HepG2 (cell line): ENCODE measurements around the gene GGNBP2. TPM values are rescaled to one million over a fixed set of nuclear protein-coding genes. Genes with fewer than 3 reads are reported as not detected.

Experiments
- ATAC-seq: fragments of 200-7000 bp; cut with Tn5 transposase; 3 replicates; pipeline ENCODE4 v1.9.1; 2020; ENCODE audit warnings: mild to moderate bottlenecking, moderate library complexity
- BruUV-seq: library from RNA; stranded (reverse); fragments of 400-500 nt; replicated peaks from 2 replicates; lab custom pipeline; 2021; lab: Mats Ljungman, UMichigan
- CTCF ChIA-PET: fragments of 300-600 bp; formaldehyde crosslinking; extraction: SDS; loops from one replicate; lab custom pipeline; 2021; ENCODE audit warnings: low total read pairs, inconsistent platforms, low intra/inter-chr PET ratio; lab: Yijun Ruan, JAX
- POLR2A ChIA-PET: fragments of 350-600 bp; sonication (Branson Sonifier 250); formaldehyde crosslinking; loops from one replicate; lab custom pipeline; 2020; ENCODE audit warnings: antibody characterized with exemption, inconsistent platforms; lab: Yijun Ruan, JAX
- DNase-seq: peaks from one replicate; pipeline ENCODE4 v3.0.0-alpha.2; 2015; ENCODE audit warnings: low spot score
- FAIRE-seq: peaks from 3 replicates; lab custom pipeline; 2011; peaks lifted over from hg19 to GRCh38; lab: Jason Lieb, UNC
- H2AFZ ChIP-seq: one replicate; pipeline ENCODE4 v1.6.1; 2011; ENCODE audit warnings: low read length, inconsistent platforms
- H3K27ac ChIP-seq: fragments of 300-600 bp; 3 replicates; pipeline ENCODE4 v1.8.0; 2011; ENCODE audit warnings: mixed run types, mild to moderate bottlenecking, mixed read lengths, low read length, inconsistent platforms; ENCODE audit not compliant: insufficient read depth; ENCODE audit errors: extremely low read length
- H3K27me3 ChIP-seq, 2 experiments: fragments of 200-600 bp in 1 of 2; 2 replicates in 1 of 2; 3 replicates in 1 of 2; pipeline versions ENCODE4 v1.6.0 to v1.8.0; 2011; ENCODE audit warnings: low read length in 2 of 2, mild to moderate bottlenecking in 2 of 2, moderate library complexity in 2 of 2, inconsistent platforms in 1 of 2; ENCODE audit not compliant: insufficient read depth in 2 of 2, control insufficient read depth in 1 of 2
- H3K36me3 ChIP-seq, 2 experiments: fragments of 200-600 bp in 1 of 2; replicated peaks in 1 of 2; 2 replicates in 1 of 2; 3 replicates in 1 of 2; pipeline versions ENCODE4 v1.5.1 to v1.8.0; 2011; ENCODE audit warnings: low read length in 2 of 2, inconsistent platforms in 1 of 2; ENCODE audit not compliant: insufficient read depth in 2 of 2, control insufficient read depth in 1 of 2
- H3K4me1 ChIP-seq: 2 replicates; pipeline ENCODE4 v1.5.1; 2012; ENCODE audit warnings: low read length, inconsistent platforms; ENCODE audit not compliant: insufficient read depth
- H3K4me2 ChIP-seq: 2 replicates; pipeline ENCODE4 v1.6.0; 2011; ENCODE audit warnings: low read depth, low read length, inconsistent platforms
- H3K4me3 ChIP-seq, 3 experiments: fragments of 200-600 bp in 1 of 3; sonication (generic), shearing (Covaris generic) in 1 of 3; replicated peaks in 1 of 3; 2 replicates each; pipeline ENCODE4 v1.5.1; 2011 to 2016; ENCODE audit warnings: low read length in 3 of 3, inconsistent platforms in 2 of 3, low read depth in 2 of 3, mild to moderate bottlenecking in 2 of 3, control low read depth in 1 of 3, mixed read lengths in 1 of 3; ENCODE audit not compliant: insufficient read depth in 1 of 3
- H3K79me2 ChIP-seq: one replicate; pipeline ENCODE4 v1.6.1; 2011; ENCODE audit warnings: low read length, inconsistent platforms; ENCODE audit not compliant: insufficient read depth
- H3K9ac ChIP-seq: 2 replicates; pipeline ENCODE4 v1.6.0; 2011; ENCODE audit warnings: mild to moderate bottlenecking, low read depth, low read length, inconsistent platforms; ENCODE audit not compliant: insufficient read depth
- H3K9me3 ChIP-seq: 2 replicates; pipeline ENCODE4 v1.5.1; 2012; ENCODE audit warnings: mild to moderate bottlenecking, low read length
- H4K20me1 ChIP-seq: 2 replicates; pipeline ENCODE4 v1.6.0; 2011; ENCODE audit warnings: inconsistent platforms, mild to moderate bottlenecking, low read length, moderate library complexity; ENCODE audit not compliant: insufficient read depth
- ESRRA ChIP-seq: sonication (generic); formaldehyde crosslinking; IDR thresholded peaks from 2 replicates; pipeline ENCODE4 v1.5.1; 2020; ENCODE audit warnings: mild to moderate bottlenecking, low read depth, missing genetic modification reagents
- FOXK2 ChIP-seq: fragments of 450-650 bp; IDR thresholded peaks from 2 replicates; pipeline ENCODE4 v1.6.1; 2016
- MBD4 ChIP-seq: IDR thresholded peaks from 2 replicates; pipeline ENCODE4 v1.6.1; 2012; ENCODE audit warnings: low read length, inconsistent platforms, borderline replicate concordance
- MTA3 ChIP-seq: sonication (generic); formaldehyde crosslinking; IDR thresholded peaks from 2 replicates; pipeline ENCODE4 v1.4.0; 2020; ENCODE audit warnings: missing genetic modification reagents
- PHF8 ChIP-seq: sonication (generic); formaldehyde crosslinking; IDR thresholded peaks from 2 replicates; pipeline ENCODE4 v1.5.0; 2020; ENCODE audit warnings: missing genetic modification reagents
- TAF15 ChIP-seq: fragments of 200-400 bp; formaldehyde crosslinking; IDR thresholded peaks from one replicate; pipeline ENCODE4 v1.6.1; 2018; ENCODE audit warnings: mild to moderate bottlenecking, low read depth, low read length; ENCODE audit not compliant: poor library complexity, severe bottlenecking
- ZNF33B ChIP-seq: sonication (generic); formaldehyde crosslinking; IDR thresholded peaks from 2 replicates; pipeline ENCODE4 v1.5.1; 2020; ENCODE audit warnings: mild to moderate bottlenecking, missing genetic modification reagents
- ZNF468 ChIP-seq: sonication (generic); formaldehyde crosslinking; IDR thresholded peaks from 2 replicates; pipeline ENCODE4 v1.8.0; 2022; ENCODE audit warnings: mild to moderate bottlenecking, moderate library complexity, missing genetic modification reagents
- ZNF792 ChIP-seq: IDR thresholded peaks from 2 replicates; pipeline ENCODE4 v1.6.1; 2016
- WGBS: methylation state at CpG from one replicate; pipeline ENCODE4 v1.1.6; 2017; ENCODE audit warnings: low lambda C conversion rate; 5-methylcytosine and 5-hydroxymethylcytosine counted together
- in situ Hi-C: cut with HindIII; loops from 2 replicates; pipeline ENCODE4 v1.10.0; 2017; ENCODE audit warnings: low pct_unique_long_range_greater_than_20kb; ENCODE audit not compliant: extremely low pct_ligation_motif_present
- intact Hi-C: fragments of 100-400 bp; cut with micrococcal nuclease; formaldehyde crosslinking; loops from one replicate; pipeline ENCODE4 v1.10.0; 2022; ENCODE audit not compliant: unreplicated experiment
- polyA plus RNA-seq, 8 experiments: library from polyadenylated mRNA; depleted of rRNA in 3 of 8; stranded (reverse) in 7 of 8; unstranded in 1 of 8; fragments of >200 nt; fragmentation: Illumina TruSeq in 4 of 8; extraction: Trizol in 4 of 8; gene quantifications; 2 replicates each; pipeline versions ENCODE4 v1.2.1 to v1.2.3, GENCODE V29; 2011 to 2016; ENCODE audit warnings: low read depth in 4 of 8, missing spikeins in 1 of 8, mixed read lengths in 1 of 8; ENCODE audit not compliant: insufficient read depth in 1 of 8
- total RNA-seq, 5 experiments: library from RNA; depleted of rRNA; stranded (reverse); fragments of >200 nt; fragmentation: Illumina TruSeq; extraction: Trizol; gene quantifications; 2 replicates each; pipeline ENCODE4 v1.2.3, GENCODE V29; 2016; ENCODE audit warnings: low read depth in 1 of 5
- TF ChIP-seq, protein P1 (sequence below): sonication (generic); formaldehyde crosslinking; IDR thresholded peaks from 2 replicates; pipeline ENCODE4 v1.4.0; 2020; ENCODE audit warnings: missing genetic modification reagents
- TF ChIP-seq, protein P2 (sequence below): sonication (generic); formaldehyde crosslinking; IDR thresholded peaks from 2 replicates; pipeline ENCODE4 v1.4.0; 2020; ENCODE audit warnings: low read depth, mild to moderate bottlenecking, missing genetic modification reagents
- TF ChIP-seq, protein P3 (sequence below): sonication (generic); formaldehyde crosslinking; IDR thresholded peaks from 2 replicates; pipeline ENCODE4 v1.4.0; 2020; ENCODE audit warnings: mild to moderate bottlenecking, missing genetic modification reagents
- TF ChIP-seq, protein P4 (sequence below): sonication (generic); formaldehyde crosslinking; IDR thresholded peaks from 2 replicates; pipeline ENCODE4 v1.4.0; 2020; ENCODE audit warnings: missing genetic modification reagents, low read depth, mild to moderate bottlenecking, borderline replicate concordance

Gene GGNBP2
- total and polyA plus RNA-seq, 2 of the 13 experiments (the other 11 are each of a cell fraction or from before 2014, with no cell fraction given), result 53.3 to 84.2 TPM

DNA sequence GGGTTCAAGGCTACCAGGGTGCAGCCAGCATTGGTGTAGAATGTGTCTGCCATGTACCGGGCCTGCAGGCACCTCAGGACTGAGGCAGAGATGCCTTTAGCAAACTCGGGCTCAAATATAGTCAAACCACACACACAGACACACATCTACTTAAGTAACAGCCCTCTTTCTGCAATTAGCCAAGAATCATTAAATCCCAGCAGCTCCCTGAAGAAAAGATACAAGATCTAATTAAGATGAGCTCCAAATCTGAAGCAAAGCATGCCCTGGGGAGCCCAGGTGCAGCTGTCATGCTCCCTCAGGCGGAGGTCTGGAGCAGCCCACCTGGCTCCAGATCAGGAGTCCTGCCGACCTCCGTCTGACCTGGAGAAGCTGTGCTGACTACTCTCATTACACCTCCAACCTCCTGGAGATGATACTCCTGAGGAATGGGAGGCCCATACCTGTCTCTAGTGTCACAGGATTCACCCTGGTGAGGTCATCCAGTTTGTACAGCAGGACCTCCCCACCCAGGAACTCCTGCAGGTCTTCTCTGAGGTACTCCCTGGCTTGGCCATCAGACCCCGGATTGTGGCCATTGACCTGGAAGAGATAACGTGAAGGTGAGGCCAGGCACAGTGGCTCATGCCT lies 17.0 kb upstream of the GGNBP2 start:
- intact Hi-C loops, result no loop called here
- Histone ChIP-seq H3K9ac (no peak overlapping the region), H2AFZ (no peak overlapping the region), H3K36me3 (peaks cover 30 to 71% of the 10 kb centered on the region in 2 experiments), H3K27ac (no peak overlapping the region), H3K79me2 (no peaks in the 10 kb centered on the region), H3K4me3 (no peak overlapping the region), H3K4me1 (peaks cover 7% of the 10 kb centered on the region), H3K4me2 (no peak overlapping the region), H3K9me3 (no peaks in the 10 kb centered on the region), H4K20me1 (no peaks in the 10 kb centered on the region), H3K27me3 (no peaks in the 10 kb centered on the region)
- ATAC-seq, result no peak
- in situ Hi-C loops, result no loop called here
- BruUV-seq, result no TSS peak
- whole genome bisulfite sequencing, result 100% methylated on average over 2 of the region's 7 CpGs
- ChIA-PET POLR2A (no interaction called here), CTCF (no interaction called here)
- TF ChIP-seq, protein P1, sequence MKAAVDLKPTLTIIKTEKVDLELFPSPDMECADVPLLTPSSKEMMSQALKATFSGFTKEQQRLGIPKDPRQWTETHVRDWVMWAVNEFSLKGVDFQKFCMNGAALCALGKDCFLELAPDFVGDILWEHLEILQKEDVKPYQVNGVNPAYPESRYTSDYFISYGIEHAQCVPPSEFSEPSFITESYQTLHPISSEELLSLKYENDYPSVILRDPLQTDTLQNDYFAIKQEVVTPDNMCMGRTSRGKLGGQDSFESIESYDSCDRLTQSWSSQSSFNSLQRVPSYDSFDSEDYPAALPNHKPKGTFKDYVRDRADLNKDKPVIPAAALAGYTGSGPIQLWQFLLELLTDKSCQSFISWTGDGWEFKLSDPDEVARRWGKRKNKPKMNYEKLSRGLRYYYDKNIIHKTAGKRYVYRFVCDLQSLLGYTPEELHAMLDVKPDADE, result no peak
- TF ChIP-seq, protein P2, sequence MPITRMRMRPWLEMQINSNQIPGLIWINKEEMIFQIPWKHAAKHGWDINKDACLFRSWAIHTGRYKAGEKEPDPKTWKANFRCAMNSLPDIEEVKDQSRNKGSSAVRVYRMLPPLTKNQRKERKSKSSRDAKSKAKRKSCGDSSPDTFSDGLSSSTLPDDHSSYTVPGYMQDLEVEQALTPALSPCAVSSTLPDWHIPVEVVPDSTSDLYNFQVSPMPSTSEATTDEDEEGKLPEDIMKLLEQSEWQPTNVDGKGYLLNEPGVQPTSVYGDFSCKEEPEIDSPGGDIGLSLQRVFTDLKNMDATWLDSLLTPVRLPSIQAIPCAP (CRISPR knock-in tag), result no peak
- TF ChIP-seq PHF8 (CRISPR knock-in tag) (no peak), FOXK2 (no peak), ZNF33B (CRISPR knock-in tag) (no peak), ZNF792 (CRISPR knock-in tag) (no peak), ESRRA (CRISPR knock-in tag) (no peak), MTA3 (CRISPR knock-in tag) (no peak), TAF15 (no peak), ZNF468 (CRISPR knock-in tag) (no peak), MBD4 (no peak)
- TF ChIP-seq, protein P3, sequence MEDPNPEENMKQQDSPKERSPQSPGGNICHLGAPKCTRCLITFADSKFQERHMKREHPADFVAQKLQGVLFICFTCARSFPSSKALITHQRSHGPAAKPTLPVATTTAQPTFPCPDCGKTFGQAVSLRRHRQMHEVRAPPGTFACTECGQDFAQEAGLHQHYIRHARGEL (CRISPR knock-in tag), result no peak
- TF ChIP-seq, protein P4, sequence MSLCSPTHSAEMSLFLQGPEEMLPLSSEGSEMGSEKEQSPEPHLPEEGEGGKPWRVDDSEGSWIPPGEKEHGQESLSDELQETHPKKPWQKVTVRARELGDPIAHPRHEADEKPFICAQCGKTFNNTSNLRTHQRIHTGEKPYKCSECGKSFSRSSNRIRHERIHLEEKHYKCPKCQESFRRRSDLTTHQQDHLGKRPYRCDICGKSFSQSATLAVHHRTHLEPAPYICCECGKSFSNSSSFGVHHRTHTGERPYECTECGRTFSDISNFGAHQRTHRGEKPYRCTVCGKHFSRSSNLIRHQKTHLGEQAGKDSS (CRISPR knock-in tag), result no peak
- FAIRE-seq, result no peak
- no peak for DNase-seq
